Panc1 (cell line): ENCODE data around the gene SLC2A1.

Experiments
- POLR2AphosphoS5 ChIP-seq: IDR thresholded peaks from 2 replicates; pipeline ENCODE4 v1.6.1; 2012; ENCODE audit warnings: mild to moderate bottlenecking, low read depth, low read length, moderate library complexity
- TCF7L2 ChIP-seq: IDR thresholded peaks from 2 replicates; pipeline ENCODE4 v1.6.1; 2011; ENCODE audit warnings: mild to moderate bottlenecking, low read depth, low read length, inconsistent platforms
- TF ChIP-seq, protein P1 (sequence below): fragments of 450-650 bp; IDR thresholded peaks from 2 replicates; pipeline ENCODE4 v1.5.1; 2017; ENCODE audit warnings: mild to moderate bottlenecking
- TF ChIP-seq, protein P2 (sequence below), 2 experiments: IDR thresholded peaks; 2 replicates each; pipeline ENCODE4 v1.6.1; 2011 to 2012; ENCODE audit warnings: low read depth in 2 of 2, control low read depth in 1 of 2, low read length in 1 of 2, mild to moderate bottlenecking in 1 of 2, moderate library complexity in 1 of 2; ENCODE audit not compliant: insufficient read depth in 1 of 2

DNA sequence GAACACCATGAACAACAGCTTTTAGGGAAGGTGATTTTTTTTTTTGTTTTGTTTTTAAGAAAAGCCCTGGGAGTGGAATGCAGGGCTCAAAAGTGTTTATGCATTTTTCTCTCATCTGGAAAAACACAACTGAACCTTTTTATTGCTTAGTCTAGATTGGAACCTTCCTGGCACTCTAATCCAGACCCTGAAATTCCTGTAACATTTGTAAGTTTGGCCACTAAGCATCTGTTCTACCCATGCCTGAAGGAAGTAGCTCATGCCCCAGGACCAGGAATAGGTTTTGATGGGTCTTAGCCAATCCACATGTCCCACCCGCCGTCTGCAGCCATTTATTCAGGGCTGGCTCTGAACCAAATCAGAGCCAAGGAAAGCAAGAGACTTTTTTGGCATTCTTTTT is 39.7 kb upstream of the SLC2A1 start:
- TF ChIP-seq, protein P1, sequence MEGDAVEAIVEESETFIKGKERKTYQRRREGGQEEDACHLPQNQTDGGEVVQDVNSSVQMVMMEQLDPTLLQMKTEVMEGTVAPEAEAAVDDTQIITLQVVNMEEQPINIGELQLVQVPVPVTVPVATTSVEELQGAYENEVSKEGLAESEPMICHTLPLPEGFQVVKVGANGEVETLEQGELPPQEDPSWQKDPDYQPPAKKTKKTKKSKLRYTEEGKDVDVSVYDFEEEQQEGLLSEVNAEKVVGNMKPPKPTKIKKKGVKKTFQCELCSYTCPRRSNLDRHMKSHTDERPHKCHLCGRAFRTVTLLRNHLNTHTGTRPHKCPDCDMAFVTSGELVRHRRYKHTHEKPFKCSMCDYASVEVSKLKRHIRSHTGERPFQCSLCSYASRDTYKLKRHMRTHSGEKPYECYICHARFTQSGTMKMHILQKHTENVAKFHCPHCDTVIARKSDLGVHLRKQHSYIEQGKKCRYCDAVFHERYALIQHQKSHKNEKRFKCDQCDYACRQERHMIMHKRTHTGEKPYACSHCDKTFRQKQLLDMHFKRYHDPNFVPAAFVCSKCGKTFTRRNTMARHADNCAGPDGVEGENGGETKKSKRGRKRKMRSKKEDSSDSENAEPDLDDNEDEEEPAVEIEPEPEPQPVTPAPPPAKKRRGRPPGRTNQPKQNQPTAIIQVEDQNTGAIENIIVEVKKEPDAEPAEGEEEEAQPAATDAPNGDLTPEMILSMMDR, result no peak
- TF ChIP-seq POLR2AphosphoS5, result no peak
- TF ChIP-seq, protein P2, sequence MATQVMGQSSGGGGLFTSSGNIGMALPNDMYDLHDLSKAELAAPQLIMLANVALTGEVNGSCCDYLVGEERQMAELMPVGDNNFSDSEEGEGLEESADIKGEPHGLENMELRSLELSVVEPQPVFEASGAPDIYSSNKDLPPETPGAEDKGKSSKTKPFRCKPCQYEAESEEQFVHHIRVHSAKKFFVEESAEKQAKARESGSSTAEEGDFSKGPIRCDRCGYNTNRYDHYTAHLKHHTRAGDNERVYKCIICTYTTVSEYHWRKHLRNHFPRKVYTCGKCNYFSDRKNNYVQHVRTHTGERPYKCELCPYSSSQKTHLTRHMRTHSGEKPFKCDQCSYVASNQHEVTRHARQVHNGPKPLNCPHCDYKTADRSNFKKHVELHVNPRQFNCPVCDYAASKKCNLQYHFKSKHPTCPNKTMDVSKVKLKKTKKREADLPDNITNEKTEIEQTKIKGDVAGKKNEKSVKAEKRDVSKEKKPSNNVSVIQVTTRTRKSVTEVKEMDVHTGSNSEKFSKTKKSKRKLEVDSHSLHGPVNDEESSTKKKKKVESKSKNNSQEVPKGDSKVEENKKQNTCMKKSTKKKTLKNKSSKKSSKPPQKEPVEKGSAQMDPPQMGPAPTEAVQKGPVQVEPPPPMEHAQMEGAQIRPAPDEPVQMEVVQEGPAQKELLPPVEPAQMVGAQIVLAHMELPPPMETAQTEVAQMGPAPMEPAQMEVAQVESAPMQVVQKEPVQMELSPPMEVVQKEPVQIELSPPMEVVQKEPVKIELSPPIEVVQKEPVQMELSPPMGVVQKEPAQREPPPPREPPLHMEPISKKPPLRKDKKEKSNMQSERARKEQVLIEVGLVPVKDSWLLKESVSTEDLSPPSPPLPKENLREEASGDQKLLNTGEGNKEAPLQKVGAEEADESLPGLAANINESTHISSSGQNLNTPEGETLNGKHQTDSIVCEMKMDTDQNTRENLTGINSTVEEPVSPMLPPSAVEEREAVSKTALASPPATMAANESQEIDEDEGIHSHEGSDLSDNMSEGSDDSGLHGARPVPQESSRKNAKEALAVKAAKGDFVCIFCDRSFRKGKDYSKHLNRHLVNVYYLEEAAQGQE (IDR thresholded peaks at IDR 0.05; ENCODE audit: insufficient read depth in 1 of 2, low read depth in 2 of 2, low read length in 1 of 2), result no peak
- TF ChIP-seq TCF7L2, result no peak
